Liver (tissue), 9 donors: ENCODE data around the gene FMO1. TPM values are rescaled to one million over a fixed set of nuclear protein-coding genes. Genes with fewer than 3 reads are reported as not detected.

ENCODE experiments used
- DNase-seq: peaks from one replicate; pipeline ENCODE4 v3.0.0-alpha.2; 2017; ENCODE audit warnings: low spot score
- H3K27ac ChIP-seq, 2 donors: one replicate each; pipeline ENCODE4 v1.7.0; 2013; ENCODE audit warnings: inconsistent platforms in 2 of 2, low read length in 2 of 2, control low read depth in 1 of 2, low read depth in 1 of 2, mild to moderate bottlenecking in 1 of 2
- H3K27me3 ChIP-seq, 4 donors: one replicate each; pipeline versions ENCODE4 v1.6.1 to v1.7.0; 2013; ENCODE audit warnings: low read length in 3 of 4, inconsistent platforms in 1 of 4, mild to moderate bottlenecking in 1 of 4, moderate library complexity in 1 of 4; ENCODE audit not compliant: control insufficient read depth in 4 of 4, insufficient read depth in 4 of 4
- H3K36me3 ChIP-seq, 4 donors: one replicate each; pipeline versions ENCODE4 v1.6.1 to v1.7.0; 2013; ENCODE audit warnings: low read length in 3 of 4, mild to moderate bottlenecking in 3 of 4, low read depth in 1 of 4, moderate library complexity in 1 of 4; ENCODE audit not compliant: control insufficient read depth in 4 of 4, insufficient read depth in 3 of 4
- H3K4me1 ChIP-seq, 4 donors: one replicate each; pipeline versions ENCODE4 v1.6.1 to v1.7.0; 2013; ENCODE audit warnings: low read length in 3 of 4, mild to moderate bottlenecking in 3 of 4, moderate library complexity in 1 of 4; ENCODE audit not compliant: control insufficient read depth in 4 of 4, insufficient read depth in 4 of 4
- H3K4me3 ChIP-seq, 3 donors: one replicate each; pipeline versions ENCODE4 v1.6.1 to v1.7.0; 2013; ENCODE audit warnings: low read length in 3 of 3, control low read depth in 1 of 3, low read depth in 1 of 3, mild to moderate bottlenecking in 1 of 3
- H3K9ac ChIP-seq, 2 donors: one replicate each; pipeline ENCODE4 v1.7.0; 2013; ENCODE audit warnings: low read length in 2 of 2, mild to moderate bottlenecking in 2 of 2, moderate library complexity in 2 of 2, control low read depth in 1 of 2, low read depth in 1 of 2
- H3K9me3 ChIP-seq, 4 donors: one replicate each; pipeline versions ENCODE4 v1.6.1 to v1.7.0; 2013; ENCODE audit warnings: low read length in 3 of 4; ENCODE audit not compliant: control insufficient read depth in 4 of 4
- EGR1 ChIP-seq, 2 donors: IDR thresholded peaks; 2 replicates each; pipeline ENCODE4 v1.6.1; 2016 to 2018; ENCODE audit warnings: antibody characterized with exemption in 2 of 2, low read depth in 2 of 2
- FOXA1 ChIP-seq: IDR thresholded peaks from 2 replicates; pipeline ENCODE4 v1.6.1; 2016; ENCODE audit warnings: antibody characterized with exemption
- FOXA2 ChIP-seq: IDR thresholded peaks from 2 replicates; pipeline ENCODE4 v1.6.1; 2016; ENCODE audit warnings: antibody characterized with exemption
- GABPA ChIP-seq, 2 donors: IDR thresholded peaks in 1 of 2; conservative IDR thresholded peaks in 1 of 2; 2 replicates each; pipeline ENCODE4 v1.6.1; 2016; ENCODE audit warnings: antibody characterized with exemption in 2 of 2, mild to moderate bottlenecking in 1 of 2, moderate library complexity in 1 of 2
- HNF4A ChIP-seq, 2 donors: conservative IDR thresholded peaks; 2 replicates each; pipeline ENCODE4 v1.6.1; 2016; ENCODE audit warnings: antibody characterized with exemption in 2 of 2, mild to moderate bottlenecking in 2 of 2
- HNF4G ChIP-seq: IDR thresholded peaks from 2 replicates; pipeline ENCODE4 v1.6.1; 2016; ENCODE audit warnings: antibody characterized with exemption
- JUND ChIP-seq, 2 donors: IDR thresholded peaks; 2 replicates each; pipeline ENCODE4 v1.6.1; 2016; ENCODE audit warnings: antibody characterized with exemption in 2 of 2
- NR2F2 ChIP-seq: IDR thresholded peaks from 2 replicates; pipeline ENCODE4 v1.6.1; 2016; ENCODE audit warnings: antibody characterized with exemption
- RAD21 ChIP-seq, 2 donors: IDR thresholded peaks; 2 replicates each; pipeline ENCODE4 v1.6.1; 2016; ENCODE audit warnings: antibody characterized with exemption in 2 of 2, mild to moderate bottlenecking in 2 of 2
- RXRA ChIP-seq, 2 donors: IDR thresholded peaks; 2 replicates each; pipeline ENCODE4 v1.6.1; 2017 to 2018; ENCODE audit warnings: antibody characterized with exemption in 2 of 2, mild to moderate bottlenecking in 1 of 2
- SP1 ChIP-seq: IDR thresholded peaks from 2 replicates; pipeline ENCODE4 v1.6.1; 2018; ENCODE audit warnings: antibody characterized with exemption, mild to moderate bottlenecking
- WGBS: extraction: QIAGEN DNeasy Blood & Tissue Kit; methylation state at CpG from one replicate; pipeline ENCODE4 v1.1.7; 2013; 5-methylcytosine and 5-hydroxymethylcytosine counted together
- polyA plus RNA-seq, 2 donors: library from polyadenylated mRNA; stranded (reverse) in 1 of 2; unstranded in 1 of 2; fragments of 200-250 nt in 1 of 2; fragments of >200 nt in 1 of 2; fragmentation: Nextera tagmentation in 1 of 2; extraction: Ambion mirVana in 1 of 2; gene quantifications; one replicate each; pipeline versions ENCODE4 v1.2.1 to v1.2.3, GENCODE V29; 2013 to 2015
- total RNA-seq, 2 donors: library from RNA; depleted of rRNA; stranded (reverse); fragments of >200 nt; gene quantifications; one replicate each; pipeline ENCODE4 v1.2.3, GENCODE V29; 2014
- TF ChIP-seq, protein P1 (sequence below): IDR thresholded peaks from 2 replicates; pipeline ENCODE4 v1.6.1; 2016; ENCODE audit warnings: antibody characterized with exemption, mild to moderate bottlenecking
- TF ChIP-seq, protein P2 (sequence below): IDR thresholded peaks from 2 replicates; pipeline ENCODE4 v1.6.1; 2016; ENCODE audit warnings: antibody characterized with exemption
- TF ChIP-seq, protein P3 (sequence below): fragments of 150-350 bp; IDR thresholded peaks from 2 replicates; pipeline ENCODE4 v1.5.1; 2017; ENCODE audit warnings: improper control_type of control experiment, low read depth, low read length; ENCODE audit not compliant: missing input control
- donor health status: healthy.
- donor health status: healthy.
- donor health status: healthy.
- donor health status: healthy.
- donor health status: healthy.

The FMO1 gene
- total and polyA plus RNA-seq, 4 donors, result 0.13 to 26.3 (median 0.62) TPM

DNA sequence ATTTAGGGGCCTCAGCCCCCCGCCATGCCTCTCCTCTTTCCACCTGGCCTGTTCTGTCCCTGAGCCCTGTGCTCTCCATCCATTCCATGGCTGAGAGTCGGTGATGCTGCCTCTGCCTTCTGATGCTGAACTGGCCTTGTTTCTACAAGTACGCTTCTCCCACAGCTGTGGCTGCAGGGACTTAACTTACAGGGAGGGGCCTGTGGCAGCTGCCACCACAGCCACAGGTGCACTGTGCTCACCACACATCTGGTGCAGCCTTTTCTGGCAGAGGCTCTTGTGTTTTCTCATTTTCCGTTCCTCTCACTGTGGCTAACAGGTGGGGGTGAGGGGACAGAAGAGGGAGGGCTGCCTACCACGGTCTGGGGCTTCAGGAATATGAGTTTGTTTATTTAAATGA lies 4.2 kb downstream of the FMO1 start (continued):
- TF ChIP-seq, protein P1, sequence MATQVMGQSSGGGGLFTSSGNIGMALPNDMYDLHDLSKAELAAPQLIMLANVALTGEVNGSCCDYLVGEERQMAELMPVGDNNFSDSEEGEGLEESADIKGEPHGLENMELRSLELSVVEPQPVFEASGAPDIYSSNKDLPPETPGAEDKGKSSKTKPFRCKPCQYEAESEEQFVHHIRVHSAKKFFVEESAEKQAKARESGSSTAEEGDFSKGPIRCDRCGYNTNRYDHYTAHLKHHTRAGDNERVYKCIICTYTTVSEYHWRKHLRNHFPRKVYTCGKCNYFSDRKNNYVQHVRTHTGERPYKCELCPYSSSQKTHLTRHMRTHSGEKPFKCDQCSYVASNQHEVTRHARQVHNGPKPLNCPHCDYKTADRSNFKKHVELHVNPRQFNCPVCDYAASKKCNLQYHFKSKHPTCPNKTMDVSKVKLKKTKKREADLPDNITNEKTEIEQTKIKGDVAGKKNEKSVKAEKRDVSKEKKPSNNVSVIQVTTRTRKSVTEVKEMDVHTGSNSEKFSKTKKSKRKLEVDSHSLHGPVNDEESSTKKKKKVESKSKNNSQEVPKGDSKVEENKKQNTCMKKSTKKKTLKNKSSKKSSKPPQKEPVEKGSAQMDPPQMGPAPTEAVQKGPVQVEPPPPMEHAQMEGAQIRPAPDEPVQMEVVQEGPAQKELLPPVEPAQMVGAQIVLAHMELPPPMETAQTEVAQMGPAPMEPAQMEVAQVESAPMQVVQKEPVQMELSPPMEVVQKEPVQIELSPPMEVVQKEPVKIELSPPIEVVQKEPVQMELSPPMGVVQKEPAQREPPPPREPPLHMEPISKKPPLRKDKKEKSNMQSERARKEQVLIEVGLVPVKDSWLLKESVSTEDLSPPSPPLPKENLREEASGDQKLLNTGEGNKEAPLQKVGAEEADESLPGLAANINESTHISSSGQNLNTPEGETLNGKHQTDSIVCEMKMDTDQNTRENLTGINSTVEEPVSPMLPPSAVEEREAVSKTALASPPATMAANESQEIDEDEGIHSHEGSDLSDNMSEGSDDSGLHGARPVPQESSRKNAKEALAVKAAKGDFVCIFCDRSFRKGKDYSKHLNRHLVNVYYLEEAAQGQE, result no peak
- TF ChIP-seq RAD21 (IDR thresholded peaks at IDR 0.05) (no peak), HNF4A (conservative IDR thresholded peaks at IDR 0.05) (no peak), FOXA1 (no peak), NR2F2 (no peak), SP1 (no peak), JUND (IDR thresholded peaks at IDR 0.05) (no peak)
- TF ChIP-seq, protein P2, sequence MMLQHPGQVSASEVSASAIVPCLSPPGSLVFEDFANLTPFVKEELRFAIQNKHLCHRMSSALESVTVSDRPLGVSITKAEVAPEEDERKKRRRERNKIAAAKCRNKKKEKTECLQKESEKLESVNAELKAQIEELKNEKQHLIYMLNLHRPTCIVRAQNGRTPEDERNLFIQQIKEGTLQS, result no peak

DNA sequence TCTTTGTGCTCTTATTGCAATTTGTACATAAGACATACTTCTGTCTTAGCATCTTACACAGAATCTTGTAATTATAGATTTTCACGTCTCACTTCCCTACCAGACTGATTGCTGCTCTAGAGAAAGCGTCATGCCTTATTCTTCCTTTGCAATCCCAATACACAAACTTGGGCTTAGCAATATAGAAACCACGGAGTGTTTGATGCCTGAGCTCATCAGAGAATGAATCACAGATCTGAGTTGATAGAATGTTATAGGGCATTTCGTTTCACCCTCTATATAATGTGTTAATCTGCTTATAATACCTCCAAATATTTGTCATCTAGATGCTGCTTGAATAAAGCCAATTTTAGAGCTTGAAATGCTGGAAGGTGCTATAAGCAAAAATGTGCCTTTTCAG lies 6.6 kb downstream of the FMO1 start:
- Histone ChIP-seq H3K27me3 (no peaks in the 10 kb centered on the region), H3K4me3 (no peak overlapping the region), H3K9me3 (no peaks in the 10 kb centered on the region), H3K27ac (no peak overlapping the region), H3K36me3 (no peaks in the 10 kb centered on the region), H3K9ac (no peak overlapping the region), H3K4me1 (peaks cover 2 to 11% (median 7%) of the 10 kb centered on the region in 4 donors)
- TF ChIP-seq RXRA (IDR thresholded peaks at IDR 0.05), result no peak
- TF ChIP-seq, protein P3, sequence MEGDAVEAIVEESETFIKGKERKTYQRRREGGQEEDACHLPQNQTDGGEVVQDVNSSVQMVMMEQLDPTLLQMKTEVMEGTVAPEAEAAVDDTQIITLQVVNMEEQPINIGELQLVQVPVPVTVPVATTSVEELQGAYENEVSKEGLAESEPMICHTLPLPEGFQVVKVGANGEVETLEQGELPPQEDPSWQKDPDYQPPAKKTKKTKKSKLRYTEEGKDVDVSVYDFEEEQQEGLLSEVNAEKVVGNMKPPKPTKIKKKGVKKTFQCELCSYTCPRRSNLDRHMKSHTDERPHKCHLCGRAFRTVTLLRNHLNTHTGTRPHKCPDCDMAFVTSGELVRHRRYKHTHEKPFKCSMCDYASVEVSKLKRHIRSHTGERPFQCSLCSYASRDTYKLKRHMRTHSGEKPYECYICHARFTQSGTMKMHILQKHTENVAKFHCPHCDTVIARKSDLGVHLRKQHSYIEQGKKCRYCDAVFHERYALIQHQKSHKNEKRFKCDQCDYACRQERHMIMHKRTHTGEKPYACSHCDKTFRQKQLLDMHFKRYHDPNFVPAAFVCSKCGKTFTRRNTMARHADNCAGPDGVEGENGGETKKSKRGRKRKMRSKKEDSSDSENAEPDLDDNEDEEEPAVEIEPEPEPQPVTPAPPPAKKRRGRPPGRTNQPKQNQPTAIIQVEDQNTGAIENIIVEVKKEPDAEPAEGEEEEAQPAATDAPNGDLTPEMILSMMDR, result no peak
- TF ChIP-seq, protein P1, result no peak
- TF ChIP-seq FOXA2, result no peak
- TF ChIP-seq SP1, result no peak
- TF ChIP-seq, protein P2, result no peak
- TF ChIP-seq NR2F2, result no peak
- no peak for TF ChIP-seq GABPA (IDR thresholded peaks at IDR 0.05 in 1 of 2, conservative IDR thresholded peaks at IDR 0.05 in 1 of 2)
- TF ChIP-seq FOXA1, result no peak
- no peak for TF ChIP-seq HNF4G
- no peak for TF ChIP-seq EGR1 (IDR thresholded peaks at IDR 0.05; ENCODE audit: low read depth in 2 of 2)
- 91% methylated on average over 4 of the region's 4 CpGs for WGBS
- no peak for DNase-seq
